ENCODE measurements around the gene PDE7B.

PDE7B gene

GRCh38 chr6:135919026-135919425, 67.5 kb downstream of the PDE7B start:
- no peaks in the 10 kb centered on the region for H3K9me3 Mint-ChIP-seq (ENCODE audit: low read depth)
- no peak overlapping the region for H3K4me3 Mint-ChIP-seq
- H3K36me3 Mint-ChIP-seq, result no peaks in the 10 kb centered on the region
- H3K27me3 Mint-ChIP-seq, result peaks cover 2% of the 10 kb centered on the region
- H3K4me1 Mint-ChIP-seq (ENCODE audit: low read depth), result no peaks in the 10 kb centered on the region
- no peak overlapping the region for H3K27ac Mint-ChIP-seq

GRCh38 chr6:135920689-135921088, 69.2 kb downstream of the PDE7B start:
- Mint-ChIP-seq H3K27me3 (peaks cover 2% of the 10 kb centered on the region), H3K9me3 (ENCODE audit: low read depth) (no peaks in the 10 kb centered on the region), H3K4me3 (no peak overlapping the region), H3K36me3 (no peaks in the 10 kb centered on the region), H3K27ac (no peak overlapping the region), H3K4me1 (ENCODE audit: low read depth) (no peaks in the 10 kb centered on the region)

GRCh38 chr6:135921188-135921587, 69.7 kb downstream of the PDE7B start:
- no peaks in the 10 kb centered on the region for H3K36me3 Mint-ChIP-seq
- H3K27me3 Mint-ChIP-seq, result peaks cover 2% of the 10 kb centered on the region

GRCh38 chr6:135922174-135922573, 70.7 kb downstream of the PDE7B start:
- Mint-ChIP-seq H3K27me3 (peaks cover 2% of the 10 kb centered on the region), H3K27ac (no peak overlapping the region), H3K9me3 (ENCODE audit: low read depth) (no peaks in the 10 kb centered on the region), H3K36me3 (no peaks in the 10 kb centered on the region), H3K4me3 (no peak overlapping the region), H3K4me1 (ENCODE audit: low read depth) (no peaks in the 10 kb centered on the region)

More at GRCh38 chr6:135921188-135921587, 69.7 kb downstream of the PDE7B start:
- Mint-ChIP-seq H3K27ac (no peak overlapping the region), H3K4me3 (no peak overlapping the region), H3K9me3 (ENCODE audit: low read depth) (no peaks in the 10 kb centered on the region), H3K4me1 (ENCODE audit: low read depth) (no peaks in the 10 kb centered on the region)

- Mint-ChIP-seq H3K4me1 (ENCODE audit: low read depth) (no peaks in the 10 kb centered on the region), H3K27me3 (peaks cover 2% of the 10 kb centered on the region), H3K9me3 (ENCODE audit: low read depth) (no peaks in the 10 kb centered on the region), H3K27ac (no peak overlapping the region), H3K36me3 (no peaks in the 10 kb centered on the region), H3K4me3 (no peak overlapping the region)
These were observed 71.2 kb downstream of the PDE7B start for GRCh38 chr6:135922746-135923145.

GRCh38 chr6:135932651-135933050, 81.2 kb downstream of the PDE7B start:
- Mint-ChIP-seq H3K27ac (no peak overlapping the region), H3K9me3 (ENCODE audit: low read depth) (peaks cover 3% of the 10 kb centered on the region), H3K36me3 (peaks cover 2% of the 10 kb centered on the region), H3K4me1 (ENCODE audit: low read depth) (peaks cover 2% of the 10 kb centered on the region), H3K27me3 (no peaks in the 10 kb centered on the region), H3K4me3 (no peak overlapping the region)

- H3K36me3 Mint-ChIP-seq, result no peaks in the 10 kb centered on the region
- H3K27me3 Mint-ChIP-seq, result no peaks in the 10 kb centered on the region
- H3K9me3 Mint-ChIP-seq (ENCODE audit: low read depth), result no peaks in the 10 kb centered on the region
- no peak overlapping the region for H3K27ac Mint-ChIP-seq
- no peak overlapping the region for H3K4me3 Mint-ChIP-seq
- H3K4me1 Mint-ChIP-seq (ENCODE audit: low read depth), result no peaks in the 10 kb centered on the region
These were observed 84.6 kb downstream of the PDE7B start for GRCh38 chr6:135935941-135936601.

GRCh38 chr6:135936606-135937005, 85.1 kb downstream of the PDE7B start:
- H3K4me3 Mint-ChIP-seq, result no peak overlapping the region
- H3K27ac Mint-ChIP-seq, result no peak overlapping the region
- H3K9me3 Mint-ChIP-seq (ENCODE audit: low read depth), result no peaks in the 10 kb centered on the region
- no peaks in the 10 kb centered on the region for H3K27me3 Mint-ChIP-seq
- H3K4me1 Mint-ChIP-seq (ENCODE audit: low read depth), result no peaks in the 10 kb centered on the region
- H3K36me3 Mint-ChIP-seq, result no peaks in the 10 kb centered on the region

GRCh38 chr6:135937106-135937505, 85.6 kb downstream of the PDE7B start:
- no peaks in the 10 kb centered on the region for H3K4me1 Mint-ChIP-seq (ENCODE audit: low read depth)
- no peak overlapping the region for H3K27ac Mint-ChIP-seq
- no peaks in the 10 kb centered on the region for H3K36me3 Mint-ChIP-seq
- H3K9me3 Mint-ChIP-seq (ENCODE audit: low read depth), result no peaks in the 10 kb centered on the region
- H3K27me3 Mint-ChIP-seq, result no peaks in the 10 kb centered on the region
- H3K4me3 Mint-ChIP-seq, result no peak overlapping the region

- Mint-ChIP-seq H3K4me1 (ENCODE audit: low read depth) (no peaks in the 10 kb centered on the region), H3K4me3 (no peak overlapping the region), H3K36me3 (no peaks in the 10 kb centered on the region), H3K27ac (no peak overlapping the region), H3K27me3 (no peaks in the 10 kb centered on the region), H3K9me3 (ENCODE audit: low read depth) (no peaks in the 10 kb centered on the region)
These were observed 87.2 kb downstream of the PDE7B start for GRCh38 chr6:135938576-135939207.

GRCh38 chr6:135939208-135939591, 87.7 kb downstream of the PDE7B start:
- no peak overlapping the region for H3K27ac Mint-ChIP-seq
- H3K4me1 Mint-ChIP-seq (ENCODE audit: low read depth), result no peaks in the 10 kb centered on the region
- no peaks in the 10 kb centered on the region for H3K36me3 Mint-ChIP-seq
- no peaks in the 10 kb centered on the region for H3K9me3 Mint-ChIP-seq (ENCODE audit: low read depth)
- H3K4me3 Mint-ChIP-seq, result no peak overlapping the region
- H3K27me3 Mint-ChIP-seq, result no peaks in the 10 kb centered on the region

GRCh38 chr6:135940616-135941167, 89.2 kb downstream of the PDE7B start:
- no peak overlapping the region for H3K27ac Mint-ChIP-seq
- no peaks in the 10 kb centered on the region for H3K27me3 Mint-ChIP-seq
- no peaks in the 10 kb centered on the region for H3K36me3 Mint-ChIP-seq

GRCh38 chr6:135941275-135942025, 89.9 kb downstream of the PDE7B start:
- Mint-ChIP-seq H3K4me1 (ENCODE audit: low read depth) (no peaks in the 10 kb centered on the region), H3K9me3 (ENCODE audit: low read depth) (no peaks in the 10 kb centered on the region), H3K27ac (no peak overlapping the region), H3K4me3 (no peak overlapping the region), H3K36me3 (no peaks in the 10 kb centered on the region), H3K27me3 (no peaks in the 10 kb centered on the region)

More at GRCh38 chr6:135940616-135941167, 89.2 kb downstream of the PDE7B start:
- Mint-ChIP-seq H3K4me1 (ENCODE audit: low read depth) (no peaks in the 10 kb centered on the region), H3K9me3 (ENCODE audit: low read depth) (no peaks in the 10 kb centered on the region), H3K4me3 (no peak overlapping the region)

- no peaks in the 10 kb centered on the region for H3K27me3 Mint-ChIP-seq
These were observed 92.6 kb downstream of the PDE7B start for GRCh38 chr6:135944120-135944519.

GRCh38 chr6:135946674-135947073, 95.2 kb downstream of the PDE7B start:
- no peaks in the 10 kb centered on the region for H3K4me1 Mint-ChIP-seq (ENCODE audit: low read depth)
- H3K4me3 Mint-ChIP-seq, result no peak overlapping the region
- H3K27ac Mint-ChIP-seq, result no peak overlapping the region
- no peaks in the 10 kb centered on the region for H3K9me3 Mint-ChIP-seq (ENCODE audit: low read depth)
- no peaks in the 10 kb centered on the region for H3K36me3 Mint-ChIP-seq
- H3K27me3 Mint-ChIP-seq, result no peaks in the 10 kb centered on the region

More at GRCh38 chr6:135944120-135944519, 92.6 kb downstream of the PDE7B start:
- H3K27ac Mint-ChIP-seq, result no peak overlapping the region
- H3K36me3 Mint-ChIP-seq, result no peaks in the 10 kb centered on the region
- no peaks in the 10 kb centered on the region for H3K4me1 Mint-ChIP-seq (ENCODE audit: low read depth)
- no peak overlapping the region for H3K4me3 Mint-ChIP-seq
- H3K9me3 Mint-ChIP-seq (ENCODE audit: low read depth), result no peaks in the 10 kb centered on the region

Data from activated naive CD8-positive, alpha-beta T cell (primary cell).